ENCODE measurements around the gene CYTH1. TPM values are rescaled to one million over a fixed set of nuclear protein-coding genes. Genes with fewer than 3 reads are reported as not detected.

CYTH1 gene
- 10 to 100 TPM; 16.8 to 25.9 (median 22.5) TPM for polyA plus RNA-seq (ENCODE audit: insufficient read length in 10 of 10)
- long read RNA-seq, donor 1, full-length matches to known transcripts = 6 of 6 reads
- long read RNA-seq, donor 1, partial matches to known transcripts = 0 of 6 reads
- long read RNA-seq, donor 1, other reads (novel, unspliced or antisense) = 0 of 6 reads
- long read RNA-seq, donor 2, full-length matches to known transcripts = 7 of 7 reads
- long read RNA-seq, donor 2, partial matches to known transcripts = 0 of 7 reads
- long read RNA-seq, donor 2, other reads (novel, unspliced or antisense) = 0 of 7 reads
- long read RNA-seq, donor 3 = 0 reads
- long read RNA-seq, donor 4, full-length matches to known transcripts = 10 of 10 reads
- long read RNA-seq, donor 4, partial matches to known transcripts = 0 of 10 reads
- long read RNA-seq, donor 4, other reads (novel, unspliced or antisense) = 0 of 10 reads
- long read RNA-seq, donor 5, full-length matches to known transcripts = 8 of 8 reads
- long read RNA-seq, donor 5, partial matches to known transcripts = 0 of 8 reads
- long read RNA-seq, donor 5, other reads (novel, unspliced or antisense) = 0 of 8 reads
- long read RNA-seq, donor 6, full-length matches to known transcripts = 5 of 5 reads
- long read RNA-seq, donor 6, partial matches to known transcripts = 0 of 5 reads
- long read RNA-seq, donor 6, other reads (novel, unspliced or antisense) = 0 of 5 reads
- long read RNA-seq, donor 7, full-length matches to known transcripts = 11 of 11 reads
- long read RNA-seq, donor 7, partial matches to known transcripts = 0 of 11 reads
- long read RNA-seq, donor 7, other reads (novel, unspliced or antisense) = 0 of 11 reads
- long read RNA-seq, donor 8, full-length matches to known transcripts = 10 of 10 reads
- long read RNA-seq, donor 8, partial matches to known transcripts = 0 of 10 reads
- long read RNA-seq, donor 8, other reads (novel, unspliced or antisense) = 0 of 10 reads
- long read RNA-seq, donor 9, full-length matches to known transcripts = 1 of 1 reads
- long read RNA-seq, donor 9, partial matches to known transcripts = 0 of 1 reads
- long read RNA-seq, donor 9, other reads (novel, unspliced or antisense) = 0 of 1 reads

GRCh38 chr17:78781893-78782304 lies at the start of gene CYTH1:
Gene CYTH1 (minus strand): TSS chr17:78782273. CDS start chr17:78782223, 50 bp downstream.
- no peak for DNase-seq

- no peak for DNase-seq
These were observed 47.4 kb upstream of the CYTH1 start for GRCh38 chr17:78829477-78829876.

GRCh38 chr17:78828470-78829185 lies 46.6 kb upstream of the CYTH1 start:
- DNase-seq = no peak

DNA sequence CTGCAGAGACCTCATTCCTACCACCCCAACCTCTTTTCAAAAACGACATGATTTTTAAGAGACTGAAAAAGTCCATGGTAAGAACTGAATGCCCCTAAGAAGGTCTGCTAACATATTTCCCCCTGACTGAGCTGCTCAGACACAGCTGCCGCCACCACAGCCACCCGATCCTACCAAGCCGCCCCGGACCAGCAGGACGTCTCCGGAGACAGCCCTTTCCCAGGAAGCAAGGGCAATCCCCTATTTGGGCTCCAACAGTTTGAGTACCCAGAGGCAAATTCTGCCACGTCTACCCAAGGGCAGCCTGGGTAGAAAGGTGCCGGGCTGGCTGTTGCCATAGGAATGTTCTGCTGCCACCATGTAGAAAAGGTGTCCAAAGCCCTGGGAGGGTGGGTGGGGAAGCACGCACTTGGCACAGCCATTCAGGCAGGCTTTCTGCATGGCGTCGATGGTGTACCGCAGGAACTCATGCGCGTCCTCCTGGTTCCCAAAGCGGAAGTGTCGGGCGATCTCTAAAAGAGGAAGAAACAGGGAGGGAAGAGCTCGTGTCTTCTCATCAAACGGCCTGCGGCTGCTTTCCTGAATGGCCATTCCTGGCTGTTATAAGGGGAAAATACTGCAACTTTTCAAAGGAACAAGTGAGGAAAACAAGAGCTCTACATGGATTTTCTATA lies 44.9 kb upstream of the CYTH1 start:
- no peak for DNase-seq

- DNase-seq = no peak
These were observed 44.3 kb upstream of the CYTH1 start for GRCh38 chr17:78826421-78826820.

DNA sequence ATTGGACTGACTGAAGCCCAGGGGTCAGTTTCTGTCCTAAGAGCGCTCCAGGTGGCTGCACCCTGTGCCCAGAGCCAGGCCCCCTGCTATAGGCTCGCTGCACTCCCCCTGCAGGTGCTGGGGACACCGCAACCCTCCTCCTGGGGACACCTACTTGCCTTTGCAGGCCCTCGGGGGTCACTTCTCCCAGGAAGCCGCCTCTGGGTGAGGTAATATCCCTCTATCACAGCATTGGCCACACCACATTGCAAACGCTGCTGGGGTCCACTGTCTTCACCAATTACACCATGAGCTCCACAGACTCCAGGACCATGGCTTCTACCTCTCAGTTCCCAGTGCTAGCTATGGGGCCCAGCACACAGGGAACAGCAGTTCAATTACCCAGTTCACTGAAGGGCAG lies 43.6 kb upstream of the CYTH1 start:
- no peak for DNase-seq

GRCh38 chr17:78824240-78824639 lies 42.2 kb upstream of the CYTH1 start:
- DNase-seq = no peak

- no peak for DNase-seq
These were observed 41.4 kb upstream of the CYTH1 start for GRCh38 chr17:78823282-78824046.

DNA sequence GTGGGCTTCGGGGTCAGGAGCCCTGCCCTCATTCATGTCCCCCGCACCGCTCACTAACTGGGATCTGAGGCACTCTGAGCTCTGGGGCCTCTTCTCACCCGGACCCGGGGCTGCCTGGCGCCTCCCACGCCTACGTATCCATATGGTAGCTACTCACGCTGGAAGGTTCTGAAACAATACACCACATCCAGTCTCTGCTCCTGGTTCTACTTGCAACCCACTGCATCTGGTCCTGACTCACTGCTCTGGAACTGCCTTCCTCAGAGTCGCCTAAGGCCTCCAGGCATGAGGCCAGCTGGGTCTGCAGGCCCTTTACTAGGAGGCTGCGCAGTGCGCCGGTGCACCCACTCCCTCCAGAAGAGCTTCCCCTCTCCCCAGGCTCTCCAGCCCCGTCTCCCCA lies 40.5 kb upstream of the CYTH1 start:
- DNase-seq = no peak

DNA sequence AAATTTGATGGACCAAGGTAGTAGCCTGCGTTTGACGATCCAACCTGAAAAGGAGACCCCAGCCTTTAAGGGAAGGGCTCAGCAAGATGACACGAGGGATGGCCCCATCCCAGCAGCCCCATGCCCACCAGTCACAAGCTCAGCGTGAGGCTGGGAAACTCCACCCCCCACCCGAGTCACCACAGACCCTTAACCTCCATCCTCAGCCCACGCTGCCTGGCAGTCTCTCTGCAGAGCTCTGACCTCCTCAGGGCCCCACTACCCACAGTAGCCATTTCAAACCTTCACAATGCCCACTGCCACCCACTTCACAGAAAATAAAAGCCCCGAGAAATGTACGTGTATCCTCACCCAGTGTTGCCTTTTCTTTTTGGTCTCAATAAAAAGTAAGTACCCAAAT lies 39.9 kb upstream of the CYTH1 start:
- no peak for DNase-seq

DNA sequence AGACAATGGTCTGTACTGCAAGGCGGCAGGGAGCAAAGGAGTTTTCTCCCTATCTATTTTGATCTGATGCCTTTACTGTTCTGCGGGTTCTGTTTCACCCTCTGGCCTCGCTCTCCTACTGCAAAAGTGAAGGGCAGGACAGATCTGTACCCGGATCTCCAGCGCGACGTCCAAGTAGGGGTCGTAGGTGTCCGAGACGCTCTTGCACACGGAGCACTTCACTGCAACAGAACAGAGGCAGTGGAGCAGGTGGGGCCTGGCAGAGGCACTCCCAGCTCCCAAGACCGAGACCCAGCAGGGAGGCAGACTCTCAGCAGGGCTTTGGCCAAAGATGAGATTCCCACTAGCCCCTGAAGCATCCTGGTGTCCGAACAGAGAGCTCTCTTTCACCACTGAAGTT lies 38.8 kb upstream of the CYTH1 start:
- DNase-seq = no peak

DNA sequence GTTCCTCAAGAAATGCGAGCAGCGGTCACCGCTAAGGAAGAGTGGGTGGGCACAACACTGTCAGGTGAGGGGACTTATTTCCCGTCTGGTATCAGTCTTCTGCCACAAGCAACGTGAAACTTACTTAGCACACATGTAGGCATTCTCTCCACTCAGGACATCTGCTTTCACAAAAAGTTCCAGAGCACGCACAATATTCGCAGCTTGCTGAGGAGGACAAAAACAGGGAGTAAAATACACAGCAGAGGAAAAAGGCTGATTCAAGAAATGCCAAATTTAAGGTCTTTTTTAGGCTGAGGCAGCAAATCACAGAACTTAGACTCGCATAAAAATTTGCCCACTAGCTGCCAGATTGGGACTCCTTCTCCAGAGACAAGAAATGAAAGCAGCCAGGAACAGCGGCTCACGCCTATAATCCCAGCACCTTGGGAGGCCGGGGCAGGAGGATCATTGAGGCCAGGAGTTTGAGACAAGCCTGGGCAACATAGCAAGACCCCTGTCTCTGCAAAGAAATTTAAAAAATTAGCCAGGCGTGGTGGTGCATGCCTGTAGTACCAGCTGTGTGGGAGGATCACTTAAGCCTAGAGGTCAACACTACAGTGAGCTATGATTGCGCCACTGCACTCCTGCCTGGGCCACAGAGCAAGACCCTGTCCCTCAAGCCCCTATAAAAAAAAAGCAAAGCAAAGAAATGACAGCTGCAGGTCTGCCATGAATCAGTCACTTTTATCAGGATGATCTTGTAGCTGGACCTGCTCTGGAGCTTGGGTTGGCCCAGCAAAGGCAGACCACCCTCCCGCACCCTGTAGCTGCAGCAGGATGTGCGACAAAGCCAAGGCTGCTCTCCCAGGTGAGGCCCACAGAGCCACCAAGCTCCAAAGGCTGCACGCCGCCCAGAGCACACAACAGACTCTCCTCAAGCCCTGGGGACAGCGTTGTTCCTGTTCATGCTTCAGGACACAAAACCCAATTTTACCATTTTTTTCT lies 38.0 kb upstream of the CYTH1 start:
- no peak for DNase-seq

DNA sequence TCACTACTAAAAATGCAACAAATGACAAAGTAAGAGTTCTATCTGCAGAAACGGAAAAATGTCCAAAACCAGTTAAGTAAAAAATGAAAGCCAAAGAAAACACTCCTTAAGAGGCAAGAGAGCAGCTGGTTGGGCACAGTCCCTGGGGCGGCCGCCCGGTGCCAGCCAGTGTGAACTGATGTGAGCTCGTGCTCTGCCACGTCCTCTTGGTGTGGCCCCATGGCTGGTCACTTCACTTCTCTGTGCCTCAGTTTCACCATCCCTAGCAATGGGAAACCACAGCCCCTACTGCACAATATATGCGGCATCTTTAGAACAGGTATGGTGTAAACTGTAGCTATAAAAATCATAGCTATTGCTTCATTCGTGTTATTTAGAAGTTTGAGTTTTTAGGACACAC lies 37.3 kb upstream of the CYTH1 start:
- DNase-seq = no peak

GRCh38 chr17:78818932-78819331 lies 36.9 kb upstream of the CYTH1 start:
- peak in 1 of 3 donors; percentile 50 for DNase-seq

DNA sequence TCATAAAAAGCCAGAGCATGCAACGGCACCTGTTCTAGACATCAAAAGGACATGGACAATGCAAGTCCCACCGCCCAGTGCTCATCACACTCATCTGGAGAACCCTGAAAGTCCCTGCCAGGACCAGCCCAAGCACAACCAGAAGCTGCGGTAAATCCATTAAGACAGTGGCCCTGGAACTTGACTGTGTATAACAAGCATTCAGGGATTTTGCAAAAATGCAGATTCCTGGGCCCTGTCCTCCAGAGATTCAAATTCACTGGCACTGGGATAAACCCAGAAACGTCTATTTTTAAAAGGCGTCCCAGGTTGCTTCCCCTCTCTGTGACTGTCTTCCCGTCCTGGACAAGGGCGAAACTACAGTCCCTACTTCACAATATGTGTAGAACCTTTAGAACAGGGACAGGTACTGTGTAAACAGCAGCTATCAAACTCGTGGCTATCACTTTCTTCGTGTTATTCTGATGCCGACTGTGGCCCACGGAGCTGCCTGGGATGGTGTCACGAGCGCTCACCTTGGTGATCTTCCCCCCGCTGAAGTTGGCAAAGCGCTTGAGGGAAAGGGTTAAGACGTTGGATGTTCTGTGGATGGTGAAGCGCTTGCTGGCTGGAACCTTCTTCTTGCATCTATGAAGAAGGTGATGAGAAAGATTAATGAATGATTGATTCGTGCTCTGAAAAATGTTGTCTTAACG lies 36.2 kb upstream of the CYTH1 start:
- no peak for DNase-seq

- no peak for DNase-seq
These were observed 35.0 kb upstream of the CYTH1 start for GRCh38 chr17:78817123-78817522.

DNA sequence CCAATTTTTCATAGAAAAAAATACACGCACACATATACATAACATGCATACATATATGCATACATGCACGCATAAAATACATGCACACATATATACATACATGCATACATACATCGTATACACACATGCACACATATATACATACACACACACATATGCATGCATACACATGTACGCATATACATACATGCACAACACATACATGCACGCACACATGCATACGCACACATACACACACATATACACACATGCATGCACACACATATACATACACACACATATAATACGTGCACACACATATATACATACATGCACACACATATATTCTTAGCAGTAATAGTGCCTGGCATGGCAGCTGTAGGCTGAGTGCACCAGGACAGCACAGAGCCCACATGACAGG lies 33.6 kb upstream of the CYTH1 start:
- no peak for DNase-seq

- DNase-seq = peak in 1 of 3 donors; percentile 61
These were observed 30.8 kb upstream of the CYTH1 start for GRCh38 chr17:78812855-78813254.

Data from muscle of back (tissue), 13 donors.